SK-N-SH treated with all-trans-retinoic acid at 6 μM for 48 hours (cell line): ENCODE results near the gene MYO15A.

ENCODE experiments used
- ATAC-seq: fragments of 200-7000 bp; cut with Tn5 transposase; 3 replicates; pipeline ENCODE4 v1.9.1; 2020; ENCODE audit warnings: mild to moderate bottlenecking, moderate library complexity
- ARNTL ChIP-seq: fragments of 450-650 bp; formaldehyde crosslinking; IDR thresholded peaks from 2 replicates; pipeline ENCODE4 v1.5.0; 2020; ENCODE audit warnings: low read depth, mild to moderate bottlenecking, moderate library complexity, borderline replicate concordance
- BACH2 ChIP-seq: fragments of 250-450 bp; sonication (Bioruptor Pico); IDR thresholded peaks from 2 replicates; pipeline ENCODE4 v1.9.0; 2021; ENCODE audit warnings: mild to moderate bottlenecking, borderline replicate concordance
- CREB5 ChIP-seq: fragments of 250-450 bp; sonication (Bioruptor Pico); IDR thresholded peaks from 2 replicates; pipeline ENCODE4 v1.5.1; 2020; ENCODE audit warnings: low read depth, mild to moderate bottlenecking, moderate library complexity
- CSDC2 ChIP-seq: fragments of 250-450 bp; sonication (Bioruptor Pico); IDR thresholded peaks from 2 replicates; pipeline ENCODE4 v1.5.0; 2020; ENCODE audit warnings: mild to moderate bottlenecking, moderate library complexity
- CSRNP3 ChIP-seq: fragments of 250-450 bp; sonication (Bioruptor Pico); IDR thresholded peaks from 2 replicates; pipeline ENCODE4 v1.5.1; 2021; ENCODE audit warnings: mild to moderate bottlenecking, moderate library complexity
- ESRRG ChIP-seq: fragments of 250-450 bp; sonication (Bioruptor Pico); IDR thresholded peaks from 2 replicates; pipeline ENCODE4 v1.6.1; 2021; ENCODE audit warnings: mild to moderate bottlenecking
- GLIS3 ChIP-seq: fragments of 250-450 bp; sonication (Bioruptor Pico); IDR thresholded peaks from 2 replicates; pipeline ENCODE4 v1.5.0; 2020; ENCODE audit warnings: mild to moderate bottlenecking, moderate library complexity
- ISL1 ChIP-seq: fragments of 250-450 bp; sonication (Bioruptor Pico); IDR thresholded peaks from 2 replicates; pipeline ENCODE4 v2.1.2; 2022; ENCODE audit warnings: mild to moderate bottlenecking, moderate library complexity
- OSR1 ChIP-seq: fragments of 250-450 bp; sonication (Bioruptor Pico); IDR thresholded peaks from 2 replicates; pipeline ENCODE4 v1.8.0; 2022; ENCODE audit warnings: moderate library complexity, mild to moderate bottlenecking, inconsistent platforms
- PATZ1 ChIP-seq: fragments of 250-450 bp; sonication (Bioruptor Pico); IDR thresholded peaks from 2 replicates; pipeline ENCODE4 v1.8.0; 2020; ENCODE audit warnings: mild to moderate bottlenecking, moderate library complexity, borderline replicate concordance
- POU6F1 ChIP-seq: fragments of 250-450 bp; sonication (Bioruptor Pico); IDR thresholded peaks from 2 replicates; pipeline ENCODE4 v1.8.0; 2021; ENCODE audit warnings: low read depth, mild to moderate bottlenecking, moderate library complexity, borderline replicate concordance
- PPARA ChIP-seq: fragments of 250-450 bp; sonication (Bioruptor Pico); IDR thresholded peaks from 2 replicates; pipeline ENCODE4 v1.5.0; 2020; ENCODE audit warnings: mild to moderate bottlenecking, borderline replicate concordance
- RARB ChIP-seq: fragments of 250-450 bp; sonication (Bioruptor Pico); IDR thresholded peaks from 2 replicates; pipeline ENCODE4 v1.8.0; 2021; ENCODE audit warnings: mild to moderate bottlenecking, moderate library complexity
- SNAI2 ChIP-seq: fragments of 250-450 bp; sonication (Bioruptor Pico); IDR thresholded peaks from 2 replicates; pipeline ENCODE4 v1.5.0; 2020; ENCODE audit warnings: mild to moderate bottlenecking, moderate library complexity
- TCF4 ChIP-seq: fragments of 250-450 bp; sonication (Bioruptor Pico); IDR thresholded peaks from 2 replicates; pipeline ENCODE4 v1.8.0; 2021; ENCODE audit warnings: mild to moderate bottlenecking, moderate library complexity, borderline replicate concordance
- TOX ChIP-seq: fragments of 250-450 bp; sonication (Bioruptor Pico); IDR thresholded peaks from 2 replicates; pipeline ENCODE4 v1.8.0; 2021; ENCODE audit warnings: mild to moderate bottlenecking, moderate library complexity, borderline replicate concordance
- TSHZ2 ChIP-seq: fragments of 250-450 bp; sonication (Bioruptor Pico); IDR thresholded peaks from 2 replicates; pipeline ENCODE4 v1.5.0; 2020; ENCODE audit warnings: mild to moderate bottlenecking, moderate library complexity
- ZC3H10 ChIP-seq: fragments of 250-450 bp; sonication (Bioruptor Pico); IDR thresholded peaks from 2 replicates; pipeline ENCODE4 v1.5.1; 2021; ENCODE audit warnings: mild to moderate bottlenecking, moderate library complexity
- ZFP3 ChIP-seq: fragments of 250-450 bp; sonication (Bioruptor Pico); IDR thresholded peaks from 2 replicates; pipeline ENCODE4 v1.5.0; 2020; ENCODE audit warnings: mild to moderate bottlenecking, moderate library complexity
- ZFP30 ChIP-seq: fragments of 450-650 bp; formaldehyde crosslinking; IDR thresholded peaks from 2 replicates; pipeline ENCODE4 v1.5.0; 2022; ENCODE audit warnings: mild to moderate bottlenecking, moderate library complexity
- ZNF70 ChIP-seq: fragments of 450-650 bp; formaldehyde crosslinking; IDR thresholded peaks from 2 replicates; pipeline ENCODE4 v1.5.0; 2020; ENCODE audit warnings: mild to moderate bottlenecking, moderate library complexity
- ZNF8 ChIP-seq: fragments of 450-650 bp; formaldehyde crosslinking; IDR thresholded peaks from 2 replicates; pipeline ENCODE4 v1.5.0; 2020; ENCODE audit warnings: mild to moderate bottlenecking, moderate library complexity

MYO15A gene

GRCh38 chr17:18108401-18109312 lies at the start of gene MYO15A:
MYO15A (plus strand) TSS chr17:18108756; CDS start chr17:18118801, 10,045 bp downstream.
- ATAC-seq, result no peak; the same call in 2 of the 3 replicates
- TF ChIP-seq CREB5 (CRISPR knock-in tag) (no peak), ARNTL (CRISPR knock-in tag) (no peak), ESRRG (CRISPR knock-in tag) (no peak), TOX (CRISPR knock-in tag) (no peak), PATZ1 (CRISPR knock-in tag) (no peak), ZC3H10 (CRISPR knock-in tag) (no peak), ZFP30 (CRISPR knock-in tag) (no peak), CSDC2 (no peak), BACH2 (CRISPR knock-in tag) (no peak), POU6F1 (CRISPR knock-in tag) (no peak), RARB (no peak), CSRNP3 (CRISPR knock-in tag) (no peak), GLIS3 (CRISPR knock-in tag) (no peak), SNAI2 (CRISPR knock-in tag) (no peak), TCF4 (CRISPR knock-in tag) (no peak), ZNF8 (CRISPR knock-in tag) (no peak), ISL1 (no peak), ZFP3 (no peak), TSHZ2 (CRISPR knock-in tag) (no peak)

- ATAC-seq, result no peak
- TF ChIP-seq CSDC2 (no peak), PATZ1 (CRISPR knock-in tag) (no peak), ZC3H10 (CRISPR knock-in tag) (no peak), CREB5 (CRISPR knock-in tag) (no peak), ZNF70 (CRISPR knock-in tag) (no peak), SNAI2 (CRISPR knock-in tag) (no peak), GLIS3 (CRISPR knock-in tag) (no peak), TCF4 (CRISPR knock-in tag) (no peak), OSR1 (no peak), PPARA (no peak), CSRNP3 (CRISPR knock-in tag) (no peak)
Measured at GRCh38 chr17:18059283-18059682, 49.3 kb upstream of the MYO15A start.
